H1 (cell line): ENCODE data around the gene ADIPOR2. TPM values are rescaled to one million over a fixed set of nuclear protein-coding genes. Genes with fewer than 3 reads are reported as not detected.

Source experiments
- CTCF ChIA-PET: fragments of 300-600 bp; sonication (Branson Sonifier 250); formaldehyde crosslinking; loops from one replicate; lab custom pipeline; 2021; ENCODE audit not compliant: partially characterized antibody; lab: Charles Lee
- POLR2A ChIA-PET: fragments of 300-600 bp; sonication (Branson Sonifier 250); formaldehyde crosslinking; loops from one replicate; lab custom pipeline; 2021; ENCODE audit warnings: inconsistent platforms; ENCODE audit not compliant: partially characterized antibody; lab: Charles Lee
- DNase-seq, 2 experiments: peaks; one replicate each; pipeline versions ENCODE4 v3.0.0 to v3.0.0-alpha.2; 2010 to 2022; ENCODE audit warnings: low spot score in 2 of 2, low read depth in 1 of 2, mixed read lengths in 1 of 2
- FAIRE-seq: peaks from 2 replicates; lab custom pipeline; 2011; peaks lifted over from hg19 to GRCh38; lab: Jason Lieb, UNC
- H2AFZ ChIP-seq: 2 replicates; pipeline ENCODE4 v1.8.1; 2012; ENCODE audit warnings: low read length, inconsistent platforms
- H2AK5ac ChIP-seq: 2 replicates; pipeline ENCODE4 v1.6.1; 2013; ENCODE audit warnings: low read depth, low read length
- H2BK120ac ChIP-seq: replicated peaks from 2 replicates; pipeline ENCODE3; 2013; ENCODE audit warnings: low read depth, low read length, inconsistent platforms
- H2BK12ac ChIP-seq: 2 replicates; pipeline ENCODE4 v1.6.1; 2013; ENCODE audit warnings: low read depth, low read length
- H2BK15ac ChIP-seq: 2 replicates; pipeline ENCODE4 v1.6.1; 2013; ENCODE audit warnings: low read length
- H2BK20ac ChIP-seq: 2 replicates; pipeline ENCODE4 v1.6.1; 2013; ENCODE audit warnings: low read length
- H2BK5ac ChIP-seq: 2 replicates; pipeline ENCODE4 v1.6.1; 2013; ENCODE audit warnings: low read depth, low read length
- H3K14ac ChIP-seq: 2 replicates; pipeline ENCODE4 v1.6.1; 2013; ENCODE audit warnings: inconsistent platforms; ENCODE audit not compliant: insufficient read length
- H3K18ac ChIP-seq: 2 replicates; pipeline ENCODE4 v1.6.1; 2013; ENCODE audit warnings: low read length; ENCODE audit errors: extremely low read depth
- H3K23ac ChIP-seq: 2 replicates; pipeline ENCODE4 v1.6.1; 2013; ENCODE audit warnings: inconsistent platforms; ENCODE audit not compliant: insufficient read length
- H3K23me2 ChIP-seq: 2 replicates; pipeline ENCODE4 v1.6.1; 2013; ENCODE audit warnings: low read depth, low read length
- H3K27ac ChIP-seq: 2 replicates; pipeline ENCODE4 v1.6.1; 2011; ENCODE audit warnings: low read depth, low read length, inconsistent platforms
- H3K27me3 ChIP-seq, 4 experiments: replicated peaks in 1 of 4; 1 replicate in 1 of 4; 2 replicates in 3 of 4; pipeline versions ENCODE4 v1.6.1 to v1.8.1; 2011 to 2013; ENCODE audit warnings: low read length in 3 of 4, mild to moderate bottlenecking in 3 of 4, inconsistent platforms in 2 of 4, mixed read lengths in 2 of 4, moderate library complexity in 1 of 4; ENCODE audit not compliant: control insufficient read depth in 3 of 4, insufficient read depth in 3 of 4; ENCODE audit errors: extremely low read depth in 1 of 4
- H3K36me3 ChIP-seq, 4 experiments: 2 replicates each; pipeline versions ENCODE4 v1.6.1 to v1.8.1; 2011 to 2013; ENCODE audit warnings: mild to moderate bottlenecking in 4 of 4, low read length in 3 of 4, moderate library complexity in 2 of 4, control low read depth in 1 of 4, inconsistent platforms in 1 of 4; ENCODE audit not compliant: insufficient read depth in 4 of 4, control insufficient read depth in 2 of 4
- H3K4ac ChIP-seq: replicated peaks from 2 replicates; pipeline ENCODE3; 2013; ENCODE audit warnings: low read length, low read depth, mixed read lengths, inconsistent platforms; ENCODE audit not compliant: insufficient read length
- H3K4me1 ChIP-seq, 4 experiments: replicated peaks in 1 of 4; 1 replicate in 1 of 4; 2 replicates in 3 of 4; pipeline versions ENCODE4 v1.6.1 to v1.8.1; 2011 to 2013; ENCODE audit warnings: low read length in 3 of 4, inconsistent platforms in 2 of 4, mixed read lengths in 1 of 4; ENCODE audit not compliant: insufficient read depth in 4 of 4, control insufficient read depth in 3 of 4
- H3K4me2 ChIP-seq, 2 experiments: 2 replicates each; pipeline versions ENCODE4 v1.6.1 to v1.8.1; 2011 to 2013; ENCODE audit warnings: low read depth in 2 of 2, low read length in 2 of 2, control low read depth in 1 of 2, inconsistent platforms in 1 of 2, mild to moderate bottlenecking in 1 of 2; ENCODE audit not compliant: insufficient read depth in 1 of 2
- H3K4me3 ChIP-seq, 4 experiments: fragments of 200-600, 300-600 bp in 1 of 4; sonication (generic), shearing (Covaris generic), sonication (Bioruptor Twin) in 1 of 4; 2 replicates each; pipeline versions ENCODE4 v1.5.1 to v1.8.1; 2011 to 2016; ENCODE audit warnings: low read length in 4 of 4, low read depth in 3 of 4, control low read depth in 2 of 4, inconsistent platforms in 2 of 4, mild to moderate bottlenecking in 2 of 4, mixed read lengths in 1 of 4, moderate library complexity in 1 of 4; ENCODE audit not compliant: insufficient read depth in 2 of 4; ENCODE audit errors: extremely low read depth in 1 of 4
- H3K56ac ChIP-seq: replicated peaks from 2 replicates; pipeline ENCODE3; 2013; ENCODE audit warnings: low read depth, mild to moderate bottlenecking, mixed read lengths, low read length, inconsistent platforms; ENCODE audit not compliant: insufficient read length
- H3K79me1 ChIP-seq: 2 replicates; pipeline ENCODE4 v1.6.1; 2013; ENCODE audit warnings: low read depth, low read length, control low read depth
- H3K79me2 ChIP-seq, 2 experiments: 2 replicates each; pipeline versions ENCODE4 v1.6.1 to v1.8.1; 2012 to 2013; ENCODE audit warnings: low read length in 2 of 2, mild to moderate bottlenecking in 2 of 2, inconsistent platforms in 1 of 2; ENCODE audit not compliant: insufficient read depth in 2 of 2, control insufficient read depth in 1 of 2
- H3K9ac ChIP-seq, 4 experiments: replicated peaks in 1 of 4; 1 replicate in 1 of 4; 2 replicates in 3 of 4; pipeline versions ENCODE4 v1.6.1 to v1.8.1; 2011 to 2013; ENCODE audit warnings: low read depth in 3 of 4, low read length in 3 of 4, control low read depth in 2 of 4, mild to moderate bottlenecking in 2 of 4, moderate library complexity in 2 of 4, inconsistent platforms in 1 of 4; ENCODE audit errors: extremely low read depth in 1 of 4
- H3K9me3 ChIP-seq, 2 experiments: 2 replicates each; pipeline versions ENCODE4 v1.6.1 to v1.8.1; 2012 to 2013; ENCODE audit warnings: mild to moderate bottlenecking in 2 of 2, moderate library complexity in 2 of 2, control low read depth in 1 of 2, inconsistent platforms in 1 of 2, low read depth in 1 of 2, low read length in 1 of 2, mixed read lengths in 1 of 2; ENCODE audit not compliant: insufficient read depth in 2 of 2
- H4K20me1 ChIP-seq, 2 experiments: replicated peaks in 1 of 2; 2 replicates each; pipeline versions ENCODE3 to v1.8.1; 2011 to 2013; ENCODE audit warnings: inconsistent platforms in 2 of 2, low read length in 2 of 2, mild to moderate bottlenecking in 1 of 2; ENCODE audit not compliant: insufficient read depth in 2 of 2, control insufficient read depth in 1 of 2
- H4K5ac ChIP-seq: 2 replicates; pipeline ENCODE4 v1.6.1; 2013; ENCODE audit warnings: low read length, low read depth, mixed read lengths, inconsistent platforms; ENCODE audit not compliant: insufficient read length
- H4K8ac ChIP-seq: 2 replicates; pipeline ENCODE4 v1.8.0; 2013; ENCODE audit warnings: mild to moderate bottlenecking, moderate library complexity, low read length, inconsistent platforms; ENCODE audit not compliant: insufficient read depth; ENCODE audit errors: extremely low read depth
- H4K91ac ChIP-seq: replicated peaks from 2 replicates; pipeline ENCODE3; 2013; ENCODE audit warnings: low read length, mixed read lengths, inconsistent platforms; ENCODE audit not compliant: insufficient read length
- WGBS, 2 experiments: shearing (Covaris generic) in 1 of 2; methylation state at CpG; one replicate each; pipeline versions ENCODE4 v1.1.6 to v1.1.7; 2013 to 2015; ENCODE audit warnings: low lambda C conversion rate in 2 of 2, mixed read lengths in 2 of 2, inconsistent platforms in 1 of 2, low coverage in 1 of 2, missing lambda C conversion rate in 1 of 2; ENCODE audit not compliant: insufficient replicate concordance in 2 of 2, insufficient coverage in 1 of 2, insufficient read length in 1 of 2; ENCODE audit errors: extremely low coverage in 1 of 2, missing lambda C conversion rate in 1 of 2; 5-methylcytosine and 5-hydroxymethylcytosine counted together
- polyA plus RNA-seq, 7 experiments: library from polyadenylated mRNA; depleted of rRNA in 3 of 7; stranded (reverse) in 5 of 7; unstranded in 2 of 7; fragments of >200 nt in 5 of 7; fragments of 200-250 nt in 2 of 7; gene quantifications; 1 replicate in 5 of 7; 2 replicates in 1 of 7; 4 replicates in 1 of 7; pipeline versions ENCODE4 v1.2.1 to v1.2.3, GENCODE V29; 2011 to 2013; ENCODE audit warnings: missing spikeins in 2 of 7, mixed read lengths in 2 of 7
- total RNA-seq: library from RNA; stranded (reverse); fragmentation: NEBNext Ultra II Directional; extraction: Animal tissue kit (Norgen Biotek cat#: 25700); gene quantifications from 2 replicates; pipeline ENCODE4 v1.2.1, GENCODE V29; 2021

Gene ADIPOR2
- total and polyA plus RNA-seq, 2 of the 8 experiments (the other 6 are each of a cell fraction or from before 2014, with no cell fraction given): 17.5 to 50.8 TPM

DNA sequence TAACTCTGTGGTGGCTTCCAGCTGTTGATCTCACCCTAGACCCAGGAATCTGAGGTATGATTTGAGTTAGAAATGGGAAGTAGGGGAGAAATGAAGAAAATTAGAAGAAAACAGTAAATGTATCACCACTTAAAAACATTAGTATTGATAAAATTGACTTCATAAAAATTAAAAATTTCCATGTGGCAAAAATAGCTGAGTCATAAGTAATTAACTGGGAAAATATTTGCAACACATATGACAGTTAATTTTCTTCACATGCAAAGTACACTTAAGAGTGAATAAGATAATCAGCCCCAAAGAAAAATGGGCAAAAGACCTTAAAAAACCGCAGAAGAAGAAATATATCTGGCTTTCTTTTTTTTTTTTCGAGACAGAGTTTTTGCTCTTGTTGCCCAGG is 25.5 kb upstream of the ADIPOR2 start:
- H4K20me1 ChIP-seq: no peaks in the 10 kb centered on the region
- no peak overlapping the region for H3K9ac ChIP-seq
- ChIA-PET CTCF (interaction anchor here (0.6 to 1.3 kb wide), 4 partner anchors 10 to 548 kb away, joined by 3 to 4 read pairs (median 3); no protein-coding TSS in a partner anchor), POLR2A (no interaction called here)
- no peak overlapping the region for H2BK120ac ChIP-seq
- H2BK5ac ChIP-seq: no peak overlapping the region
- no peaks in the 10 kb centered on the region for H3K36me3 ChIP-seq
- H3K79me2 ChIP-seq: no peaks in the 10 kb centered on the region
- no peak overlapping the region for H4K91ac ChIP-seq
- no peak overlapping the region for H3K4me3 ChIP-seq
- FAIRE-seq: no peak
- 86% methylated on average over 2 of the region's 2 CpGs; no CpG with 5 or more reads in 1 of the 2 experiments for WGBS, 2 experiments
- H2BK12ac ChIP-seq: no peak overlapping the region
- H3K27me3 ChIP-seq: peaks cover 2 to 18% (median 14%) of the 10 kb centered on the region in 4 experiments
- no peak overlapping the region for H3K56ac ChIP-seq
- H3K14ac ChIP-seq: no peak overlapping the region
- no peak for DNase-seq
- H3K18ac ChIP-seq: no peak overlapping the region
- peaks cover 8% of the 10 kb centered on the region; the same call in 1 of the 2 replicates for H3K23me2 ChIP-seq
- H3K23ac ChIP-seq: no peak overlapping the region
- H3K27ac ChIP-seq: no peak overlapping the region
- H4K5ac ChIP-seq: no peak overlapping the region
- H2AFZ ChIP-seq: no peak overlapping the region
- no peak overlapping the region for H2AK5ac ChIP-seq
- H3K4ac ChIP-seq: no peak overlapping the region
- no peak overlapping the region for H4K8ac ChIP-seq
- no peak overlapping the region for H3K4me2 ChIP-seq
- H2BK15ac ChIP-seq: no peak overlapping the region
- H3K79me1 ChIP-seq: no peaks in the 10 kb centered on the region
- no peak overlapping the region for H2BK20ac ChIP-seq
- no peaks in the 10 kb centered on the region; a peak in 1 of 4 replicates for H3K9me3 ChIP-seq
- H3K4me1 ChIP-seq: no peaks in the 10 kb centered on the region
